WTC11 (cell line): ENCODE measurements around the gene NEDD8. TPM values are rescaled to one million over a fixed set of nuclear protein-coding genes. Genes with fewer than 3 reads are reported as not detected.

ENCODE experiments used
- ATAC-seq: fragments of 200-7000 bp; cut with Tn5 transposase; 2 replicates; pipeline ENCODE4 v1.10.0; 2021; ENCODE audit warnings: mild to moderate bottlenecking, moderate library complexity
- CTCF ChIA-PET: fragments of 300-600 bp; sonication (Branson Sonifier 250); formaldehyde crosslinking; loops from one replicate; lab custom pipeline; 2021; ENCODE audit warnings: antibody characterized with exemption; lab: Charles Lee
- POLR2A ChIA-PET: fragments of 350-600 bp; sonication (Branson Sonifier 250); formaldehyde crosslinking; loops from one replicate; lab custom pipeline; 2021; ENCODE audit warnings: antibody characterized with exemption; lab: Charles Lee
- DNase-seq: peaks from one replicate; pipeline ENCODE4 v3.0.0; 2021; ENCODE audit warnings: low spot score
- H3K27ac Mint-ChIP-seq: 2 replicates; pipeline ENCODE4 v1.8.0; 2021; ENCODE audit warnings: mixed read lengths
- H3K27me3 Mint-ChIP-seq: 2 replicates; pipeline ENCODE4 v1.8.0; 2021; ENCODE audit warnings: low read depth, mild to moderate bottlenecking, moderate library complexity, mixed read lengths
- H3K36me3 Mint-ChIP-seq: 2 replicates; pipeline ENCODE4 v1.8.0; 2021; ENCODE audit warnings: mixed read lengths
- H3K4me1 Mint-ChIP-seq: 2 replicates; pipeline ENCODE4 v1.8.0; 2022; ENCODE audit warnings: mixed read lengths
- H3K4me3 Mint-ChIP-seq: 2 replicates; pipeline ENCODE4 v1.8.0; 2021; ENCODE audit warnings: mild to moderate bottlenecking, moderate library complexity, mixed read lengths
- H3K9me3 Mint-ChIP-seq: 2 replicates; pipeline ENCODE4 v1.8.0; 2021; ENCODE audit warnings: mixed read lengths
- AR ChIP-seq: fragments of 250-450 bp; sonication (Bioruptor Pico); IDR thresholded peaks from 2 replicates; pipeline ENCODE4 v1.9.0; 2021; ENCODE audit warnings: mild to moderate bottlenecking
- FOXK1 ChIP-seq: sonication (generic); formaldehyde crosslinking; IDR thresholded peaks from 2 replicates; pipeline ENCODE4 v1.8.0; 2022; ENCODE audit warnings: mild to moderate bottlenecking, moderate library complexity, missing genetic modification reagents
- KAT7 ChIP-seq: sonication (generic); formaldehyde crosslinking; IDR thresholded peaks from 2 replicates; pipeline ENCODE4 v1.8.1; 2023; ENCODE audit warnings: missing genetic modification reagents, mild to moderate bottlenecking, borderline replicate concordance
- MLX ChIP-seq: sonication (generic); formaldehyde crosslinking; IDR thresholded peaks from 2 replicates; pipeline ENCODE4 v1.8.1; 2023; ENCODE audit warnings: mild to moderate bottlenecking, missing genetic modification reagents, moderate library complexity
- MXD4 ChIP-seq: fragments of 250-450 bp; sonication (Bioruptor Pico); IDR thresholded peaks from 2 replicates; pipeline ENCODE4 v1.8.0; 2021; ENCODE audit warnings: mild to moderate bottlenecking, moderate library complexity, borderline replicate concordance
- NFE2L1 ChIP-seq: sonication (generic); formaldehyde crosslinking; IDR thresholded peaks from 2 replicates; pipeline ENCODE4 v1.8.1; 2023; ENCODE audit warnings: missing genetic modification reagents
- ZNF121 ChIP-seq: sonication (generic); formaldehyde crosslinking; IDR thresholded peaks from 2 replicates; pipeline ENCODE4 v1.8.0; 2023; ENCODE audit warnings: missing genetic modification reagents
- ZNF138 ChIP-seq: sonication (generic); formaldehyde crosslinking; conservative IDR thresholded peaks from 2 replicates; pipeline ENCODE4 v1.8.1; 2022; ENCODE audit warnings: mild to moderate bottlenecking, moderate library complexity, missing genetic modification reagents
- ZNF317 ChIP-seq: sonication (generic); formaldehyde crosslinking; IDR thresholded peaks from 2 replicates; pipeline ENCODE4 v1.8.1; 2023; ENCODE audit warnings: low read depth, mild to moderate bottlenecking, moderate library complexity, missing genetic modification reagents, borderline replicate concordance
- total RNA-seq: library from RNA; stranded (reverse); gene quantifications from 3 replicates; pipeline ENCODE4 v1.2.3, GENCODE V29; 2021
- TF ChIP-seq, protein P1 (sequence below): sonication (generic); formaldehyde crosslinking; IDR thresholded peaks from 2 replicates; pipeline ENCODE4 v1.8.1; 2023; ENCODE audit warnings: mild to moderate bottlenecking, missing genetic modification reagents, borderline replicate concordance
- TF ChIP-seq, protein P2 (sequence below): fragments of 250-450 bp; sonication (Bioruptor Pico); IDR thresholded peaks from 2 replicates; pipeline ENCODE4 v1.8.0; 2021; ENCODE audit warnings: mild to moderate bottlenecking
- TF ChIP-seq, protein P3 (sequence below): sonication (generic); formaldehyde crosslinking; IDR thresholded peaks from 2 replicates; pipeline ENCODE4 v1.8.0; 2022; ENCODE audit warnings: mild to moderate bottlenecking, missing genetic modification reagents

NEDD8 gene
- total RNA-seq, 1 experiment from 2014 or later: 233 TPM

- TF ChIP-seq FOXK1 (no peak), MXD4 (CRISPR knock-in tag) (no peak), ZNF317 (CRISPR knock-in tag) (no peak), ZNF138 (CRISPR knock-in tag) (no peak)
- TF ChIP-seq, protein P1, sequence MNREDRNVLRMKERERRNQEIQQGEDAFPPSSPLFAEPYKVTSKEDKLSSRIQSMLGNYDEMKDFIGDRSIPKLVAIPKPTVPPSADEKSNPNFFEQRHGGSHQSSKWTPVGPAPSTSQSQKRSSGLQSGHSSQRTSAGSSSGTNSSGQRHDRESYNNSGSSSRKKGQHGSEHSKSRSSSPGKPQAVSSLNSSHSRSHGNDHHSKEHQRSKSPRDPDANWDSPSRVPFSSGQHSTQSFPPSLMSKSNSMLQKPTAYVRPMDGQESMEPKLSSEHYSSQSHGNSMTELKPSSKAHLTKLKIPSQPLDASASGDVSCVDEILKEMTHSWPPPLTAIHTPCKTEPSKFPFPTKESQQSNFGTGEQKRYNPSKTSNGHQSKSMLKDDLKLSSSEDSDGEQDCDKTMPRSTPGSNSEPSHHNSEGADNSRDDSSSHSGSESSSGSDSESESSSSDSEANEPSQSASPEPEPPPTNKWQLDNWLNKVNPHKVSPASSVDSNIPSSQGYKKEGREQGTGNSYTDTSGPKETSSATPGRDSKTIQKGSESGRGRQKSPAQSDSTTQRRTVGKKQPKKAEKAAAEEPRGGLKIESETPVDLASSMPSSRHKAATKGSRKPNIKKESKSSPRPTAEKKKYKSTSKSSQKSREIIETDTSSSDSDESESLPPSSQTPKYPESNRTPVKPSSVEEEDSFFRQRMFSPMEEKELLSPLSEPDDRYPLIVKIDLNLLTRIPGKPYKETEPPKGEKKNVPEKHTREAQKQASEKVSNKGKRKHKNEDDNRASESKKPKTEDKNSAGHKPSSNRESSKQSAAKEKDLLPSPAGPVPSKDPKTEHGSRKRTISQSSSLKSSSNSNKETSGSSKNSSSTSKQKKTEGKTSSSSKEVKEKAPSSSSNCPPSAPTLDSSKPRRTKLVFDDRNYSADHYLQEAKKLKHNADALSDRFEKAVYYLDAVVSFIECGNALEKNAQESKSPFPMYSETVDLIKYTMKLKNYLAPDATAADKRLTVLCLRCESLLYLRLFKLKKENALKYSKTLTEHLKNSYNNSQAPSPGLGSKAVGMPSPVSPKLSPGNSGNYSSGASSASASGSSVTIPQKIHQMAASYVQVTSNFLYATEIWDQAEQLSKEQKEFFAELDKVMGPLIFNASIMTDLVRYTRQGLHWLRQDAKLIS (CRISPR knock-in tag): no peak
- no peak for ATAC-seq
- Mint-ChIP-seq H3K9me3 (no peaks in the 10 kb centered on the region), H3K4me3 (peak overlapping the region; percentile 18; the same call in 1 of the 2 replicates), H3K27ac (no peak overlapping the region), H3K27me3 (no peaks in the 10 kb centered on the region), H3K4me1 (peaks cover 16% of the 10 kb centered on the region), H3K36me3 (no peaks in the 10 kb centered on the region)
- ChIA-PET CTCF (interaction anchor here (0.8 to 3.9 kb wide), 8 partner anchors 9 to 158 kb away, joined by 3 to 28 read pairs (median 4); partner anchors contain the start of genes CIDEB, DHRS1, NOP9 and TINF2), POLR2A (interaction anchor here (1.0 kb wide), 1 partner anchor 31 kb away, joined by 3 read pairs; the partner anchor contains the start of gene TINF2)
- no peak for DNase-seq
Measured at GRCh38 chr14:24273422-24273998, 41.3 kb upstream of the NEDD8 start.

GRCh38 chr14:24272467-24272866, 40.3 kb upstream of the NEDD8 start:
- DNase-seq: no peak
- H3K36me3 Mint-ChIP-seq: no peaks in the 10 kb centered on the region
- H3K4me1 Mint-ChIP-seq: peaks cover 16% of the 10 kb centered on the region
- no peak for ATAC-seq
- CTCF ChIA-PET: interaction anchor here (1.9 to 5.8 kb wide), 6 partner anchors 8 to 215 kb away, joined by 6 to 77 read pairs (median 22); partner anchors contain the start of genes CIDEB, DHRS1, LTB4R and LTB4R2
- H3K27me3 Mint-ChIP-seq: no peaks in the 10 kb centered on the region
- no peaks in the 10 kb centered on the region for H3K9me3 Mint-ChIP-seq
- peak overlapping the region; percentile 72 for H3K4me3 Mint-ChIP-seq
- POLR2A ChIA-PET: interaction anchor here (1.2 kb wide), 1 partner anchor 59 kb away, joined by 4 read pairs; the partner anchor contains the start of gene CHMP4A
- no peak overlapping the region for H3K27ac Mint-ChIP-seq
- TF ChIP-seq NFE2L1 (CRISPR knock-in tag) (no peak), KAT7 (no peak), ZNF121 (no peak), AR (CRISPR knock-in tag) (no peak), MLX (CRISPR knock-in tag) (no peak)
- TF ChIP-seq, protein P2, sequence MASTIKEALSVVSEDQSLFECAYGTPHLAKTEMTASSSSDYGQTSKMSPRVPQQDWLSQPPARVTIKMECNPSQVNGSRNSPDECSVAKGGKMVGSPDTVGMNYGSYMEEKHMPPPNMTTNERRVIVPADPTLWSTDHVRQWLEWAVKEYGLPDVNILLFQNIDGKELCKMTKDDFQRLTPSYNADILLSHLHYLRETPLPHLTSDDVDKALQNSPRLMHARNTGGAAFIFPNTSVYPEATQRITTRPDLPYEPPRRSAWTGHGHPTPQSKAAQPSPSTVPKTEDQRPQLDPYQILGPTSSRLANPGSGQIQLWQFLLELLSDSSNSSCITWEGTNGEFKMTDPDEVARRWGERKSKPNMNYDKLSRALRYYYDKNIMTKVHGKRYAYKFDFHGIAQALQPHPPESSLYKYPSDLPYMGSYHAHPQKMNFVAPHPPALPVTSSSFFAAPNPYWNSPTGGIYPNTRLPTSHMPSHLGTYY (CRISPR knock-in tag): no peak
- TF ChIP-seq, protein P3, sequence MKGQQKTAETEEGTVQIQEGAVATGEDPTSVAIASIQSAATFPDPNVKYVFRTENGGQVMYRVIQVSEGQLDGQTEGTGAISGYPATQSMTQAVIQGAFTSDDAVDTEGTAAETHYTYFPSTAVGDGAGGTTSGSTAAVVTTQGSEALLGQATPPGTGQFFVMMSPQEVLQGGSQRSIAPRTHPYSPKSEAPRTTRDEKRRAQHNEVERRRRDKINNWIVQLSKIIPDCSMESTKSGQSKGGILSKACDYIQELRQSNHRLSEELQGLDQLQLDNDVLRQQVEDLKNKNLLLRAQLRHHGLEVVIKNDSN (CRISPR knock-in tag): no peak
